CD4-positive, alpha-beta T cell (primary cell): ENCODE data around the gene KDM2A. TPM values are rescaled to one million over a fixed set of nuclear protein-coding genes. Genes with fewer than 3 reads are reported as not detected.

ENCODE experiments used
- ATAC-seq: fragments of 200-7000 bp; cut with Tn5 transposase; one replicate; pipeline ENCODE4 v1.10.0; 2022; ENCODE audit warnings: mild to moderate bottlenecking; ENCODE audit not compliant: poor library complexity
- CTCF ChIA-PET: fragments of 350-600 bp; sonication (Branson Sonifier 250); formaldehyde crosslinking; loops from one replicate; lab custom pipeline; 2021; ENCODE audit warnings: antibody characterized with exemption, inconsistent platforms; lab: Charles Lee
- POLR2A ChIA-PET: fragments of 350-600 bp; sonication (Branson Sonifier 250); formaldehyde crosslinking; loops from one replicate; lab custom pipeline; 2021; ENCODE audit warnings: antibody characterized with exemption, inconsistent platforms; lab: Charles Lee
- DNase-seq, 14 experiments: peaks; one replicate each; pipeline ENCODE4 v3.0.0-alpha.2; 2013 to 2020; ENCODE audit warnings: mixed read lengths in 2 of 14
- H3K27ac ChIP-seq, 2 donors: one replicate each; pipeline versions ENCODE4 v1.5.1 to v1.7.0; 2013; ENCODE audit warnings: low read length in 2 of 2, low read depth in 1 of 2, mild to moderate bottlenecking in 1 of 2
- H3K27me3 ChIP-seq, 2 experiments: 1 replicate in 1 of 2; 2 replicates in 1 of 2; pipeline versions ENCODE4 v1.6.1 to v1.7.0; 2013; ENCODE audit warnings: low read length in 2 of 2, control low read depth in 1 of 2, mild to moderate bottlenecking in 1 of 2, moderate library complexity in 1 of 2; ENCODE audit not compliant: insufficient read depth in 2 of 2, control insufficient read depth in 1 of 2
- H3K36me3 ChIP-seq: one replicate; pipeline ENCODE4 v1.6.1; 2013; ENCODE audit warnings: low read length, control low read depth; ENCODE audit not compliant: insufficient read depth
- H3K4me1 ChIP-seq: one replicate; pipeline ENCODE4 v1.6.1; 2013; ENCODE audit warnings: low read length, control low read depth; ENCODE audit not compliant: insufficient read depth
- H3K4me3 ChIP-seq: one replicate; pipeline ENCODE4 v1.5.1; 2013; ENCODE audit warnings: mild to moderate bottlenecking, low read length, moderate library complexity
- H3K9me3 ChIP-seq, 2 experiments: 1 replicate in 1 of 2; 2 replicates in 1 of 2; pipeline versions ENCODE4 v1.6.1 to v1.7.0; 2013; ENCODE audit warnings: low read length in 2 of 2, mild to moderate bottlenecking in 2 of 2, control low read depth in 1 of 2, moderate library complexity in 1 of 2; ENCODE audit not compliant: control insufficient read depth in 1 of 2, insufficient read depth in 1 of 2
- H3K27ac Mint-ChIP-seq: one replicate; pipeline ENCODE4 v1.8.0; 2020; ENCODE audit warnings: mixed read lengths
- H3K27me3 Mint-ChIP-seq: one replicate; pipeline ENCODE4 v1.8.0; 2021; ENCODE audit warnings: mixed read lengths
- H3K36me3 Mint-ChIP-seq: one replicate; pipeline ENCODE4 v1.8.0; 2021; ENCODE audit warnings: low read depth, mixed read lengths
- H3K4me1 Mint-ChIP-seq: one replicate; pipeline ENCODE4 v1.8.0; 2021; ENCODE audit warnings: low read depth, mixed read lengths
- H3K4me3 Mint-ChIP-seq: one replicate; pipeline ENCODE4 v1.8.0; 2020; ENCODE audit warnings: mild to moderate bottlenecking, mixed read lengths
- H3K9me3 Mint-ChIP-seq: one replicate; pipeline ENCODE4 v1.8.0; 2020; ENCODE audit warnings: mixed read lengths
- intact Hi-C, 2 experiments: fragments of 100-400 bp; cut with DNase I in 1 of 2; cut with micrococcal nuclease in 1 of 2; formaldehyde crosslinking; loops; one replicate each; pipeline versions ENCODE4 v1.15.1 to v1.9.0; 2023 to 2025; cut with DNase I, micrococcal nuclease
- total RNA-seq, 174 experiments: library from RNA in 2 of 174; stranded (reverse) in 2 of 174; gene quantifications; one replicate each; pipeline ENCODE4 v1.2.3 and lab custom pipeline; 2021 to 2026
- TF ChIP-seq, protein P1 (sequence below): fragments of 200-600 bp; IDR thresholded peaks from one replicate; pipeline ENCODE4 v1.8.0; 2022; ENCODE audit warnings: antibody characterized with exemption, mild to moderate bottlenecking

The KDM2A gene
- total RNA-seq, 2 experiments from 2014 or later = 410 to 412 TPM

DNA sequence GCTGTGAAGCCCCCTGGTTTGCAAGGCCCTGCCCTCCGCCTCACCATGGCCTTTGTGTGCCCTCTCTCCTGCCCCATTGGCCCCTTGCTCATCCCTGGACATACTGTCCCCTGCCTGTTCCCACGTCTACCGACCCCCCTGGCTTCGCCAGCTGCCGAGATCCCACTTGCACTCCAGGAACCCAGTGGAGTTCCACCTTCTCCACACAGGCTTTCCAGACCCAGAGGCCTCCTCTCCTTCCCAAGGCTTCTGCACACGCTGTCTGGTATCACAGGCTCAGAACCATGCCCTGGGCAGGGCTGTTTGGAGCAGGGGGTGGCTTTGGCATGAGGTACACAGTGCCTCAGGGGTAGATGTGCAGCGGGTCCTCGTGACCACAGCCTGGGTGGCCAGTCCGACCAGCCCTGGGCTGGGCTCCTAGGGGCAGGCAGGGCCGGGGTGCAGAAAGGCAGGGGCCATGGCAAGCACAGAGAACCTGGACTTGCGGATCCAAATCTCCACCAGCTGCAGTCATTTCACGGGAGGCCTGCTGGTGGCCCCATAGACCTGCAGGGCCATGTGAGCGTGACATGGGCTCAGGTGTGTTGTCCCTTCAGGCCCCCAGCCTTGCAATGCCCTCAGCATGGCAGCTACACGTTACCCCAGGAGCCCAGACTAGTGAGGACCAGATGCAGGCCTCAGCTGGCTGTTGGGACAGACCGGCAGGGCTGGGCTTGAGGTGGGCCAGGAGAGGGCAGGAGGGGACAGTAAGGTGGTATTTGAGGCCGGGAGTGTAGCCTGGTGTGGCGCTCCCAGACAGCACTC, 156.7 kb downstream of the KDM2A start:
- Histone ChIP-seq H3K36me3 (peaks cover 78% of the 10 kb centered on the region), H3K9me3 (no peaks in the 10 kb centered on the region), H3K4me1 (peaks cover 100% of the 10 kb centered on the region), H3K4me3 (no peak overlapping the region), H3K27me3 (no peaks in the 10 kb centered on the region), H3K27ac (peak overlapping the region; percentile 52 to 97)
- TF ChIP-seq, protein P1, sequence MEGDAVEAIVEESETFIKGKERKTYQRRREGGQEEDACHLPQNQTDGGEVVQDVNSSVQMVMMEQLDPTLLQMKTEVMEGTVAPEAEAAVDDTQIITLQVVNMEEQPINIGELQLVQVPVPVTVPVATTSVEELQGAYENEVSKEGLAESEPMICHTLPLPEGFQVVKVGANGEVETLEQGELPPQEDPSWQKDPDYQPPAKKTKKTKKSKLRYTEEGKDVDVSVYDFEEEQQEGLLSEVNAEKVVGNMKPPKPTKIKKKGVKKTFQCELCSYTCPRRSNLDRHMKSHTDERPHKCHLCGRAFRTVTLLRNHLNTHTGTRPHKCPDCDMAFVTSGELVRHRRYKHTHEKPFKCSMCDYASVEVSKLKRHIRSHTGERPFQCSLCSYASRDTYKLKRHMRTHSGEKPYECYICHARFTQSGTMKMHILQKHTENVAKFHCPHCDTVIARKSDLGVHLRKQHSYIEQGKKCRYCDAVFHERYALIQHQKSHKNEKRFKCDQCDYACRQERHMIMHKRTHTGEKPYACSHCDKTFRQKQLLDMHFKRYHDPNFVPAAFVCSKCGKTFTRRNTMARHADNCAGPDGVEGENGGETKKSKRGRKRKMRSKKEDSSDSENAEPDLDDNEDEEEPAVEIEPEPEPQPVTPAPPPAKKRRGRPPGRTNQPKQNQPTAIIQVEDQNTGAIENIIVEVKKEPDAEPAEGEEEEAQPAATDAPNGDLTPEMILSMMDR = no peak
- H3K9me3 Mint-ChIP-seq = no peaks in the 10 kb centered on the region
- peak overlapping the region; percentile 82 for H3K4me3 Mint-ChIP-seq
- ATAC-seq (peak; percentile 14), DNase-seq (peak in 4 of 14 experiments; percentile 26 to 73 (median 52))
- CTCF ChIA-PET = interaction anchor here (1.0 to 4.1 kb wide), 3 partner anchors 12 to 42 kb away, joined by 3 to 26 read pairs (median 11); partner anchors contain the start of gene ANKRD13D
- H3K4me1 Mint-ChIP-seq = peaks cover 78% of the 10 kb centered on the region
- POLR2A ChIA-PET = interaction anchor here (0.9 to 5.3 kb wide), 4 partner anchors 8 to 35 kb away, joined by 3 to 191 read pairs (median 4); partner anchors contain the start of genes ANKRD13D and SSH3
- H3K27ac Mint-ChIP-seq = peak overlapping the region; percentile 90
- intact Hi-C loops = no loop called here
- H3K36me3 Mint-ChIP-seq = peaks cover 71% of the 10 kb centered on the region
- H3K27me3 Mint-ChIP-seq = no peaks in the 10 kb centered on the region

DNA sequence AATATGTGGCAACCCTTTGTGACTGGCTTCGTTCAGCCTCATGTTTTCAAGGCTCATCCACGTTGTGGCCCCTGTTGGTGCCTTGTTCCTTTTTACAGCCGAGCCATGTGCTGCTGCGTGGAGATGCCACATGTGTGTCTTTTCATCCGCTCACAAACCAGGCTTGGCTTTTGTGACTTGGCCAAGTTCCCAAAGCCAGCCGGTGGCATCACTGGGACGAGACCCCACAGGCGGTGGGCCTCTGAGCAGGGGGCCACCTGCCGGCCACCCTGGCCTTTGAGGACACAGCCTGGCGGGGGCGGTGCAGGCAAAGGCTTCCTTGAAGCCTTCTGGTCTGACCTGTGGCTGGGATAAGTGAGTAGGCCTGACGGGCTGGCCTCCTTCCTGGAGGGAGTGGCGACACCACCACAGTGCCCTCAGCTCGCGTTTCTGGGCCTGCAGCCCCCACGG, 157.7 kb downstream of the KDM2A start:
- TF ChIP-seq, protein P1 = no peak
- Mint-ChIP-seq H3K27ac (peak overlapping the region; percentile 90), H3K4me1 (peaks cover 68% of the 10 kb centered on the region), H3K36me3 (peaks cover 70% of the 10 kb centered on the region), H3K4me3 (peak overlapping the region; percentile 83), H3K27me3 (no peaks in the 10 kb centered on the region), H3K9me3 (no peaks in the 10 kb centered on the region)
- peaks cover 87% of the 10 kb centered on the region for H3K36me3 ChIP-seq
- CTCF ChIA-PET = interaction anchor here (1.2 to 4.1 kb wide), 5 partner anchors 9 to 74 kb away, joined by 6 to 26 read pairs (median 11); partner anchors contain the start of gene ANKRD13D
- peaks cover 100% of the 10 kb centered on the region for H3K4me1 ChIP-seq
- intact Hi-C loops = loop anchor here (1.0 kb wide), 4 partner anchors 9 to 40 kb away; no protein-coding TSS in a partner anchor
- no peaks in the 10 kb centered on the region for H3K9me3 ChIP-seq
- no peaks in the 10 kb centered on the region for H3K27me3 ChIP-seq
- POLR2A ChIA-PET = interaction anchor here (0.6 to 5.3 kb wide), 17 partner anchors 9 to 638 kb away, joined by 3 to 191 read pairs (median 5); partner anchors contain the start of genes ANKRD13D, GRK2, KDM2A and PTPRCAP
- DNase-seq = peak in 6 of 14 experiments; percentile 6 to 68 (median 52)
- H3K27ac ChIP-seq = peak overlapping the region; percentile 52 to 97
- H3K4me3 ChIP-seq = peak overlapping the region; percentile 43
- no peak for ATAC-seq

DNA sequence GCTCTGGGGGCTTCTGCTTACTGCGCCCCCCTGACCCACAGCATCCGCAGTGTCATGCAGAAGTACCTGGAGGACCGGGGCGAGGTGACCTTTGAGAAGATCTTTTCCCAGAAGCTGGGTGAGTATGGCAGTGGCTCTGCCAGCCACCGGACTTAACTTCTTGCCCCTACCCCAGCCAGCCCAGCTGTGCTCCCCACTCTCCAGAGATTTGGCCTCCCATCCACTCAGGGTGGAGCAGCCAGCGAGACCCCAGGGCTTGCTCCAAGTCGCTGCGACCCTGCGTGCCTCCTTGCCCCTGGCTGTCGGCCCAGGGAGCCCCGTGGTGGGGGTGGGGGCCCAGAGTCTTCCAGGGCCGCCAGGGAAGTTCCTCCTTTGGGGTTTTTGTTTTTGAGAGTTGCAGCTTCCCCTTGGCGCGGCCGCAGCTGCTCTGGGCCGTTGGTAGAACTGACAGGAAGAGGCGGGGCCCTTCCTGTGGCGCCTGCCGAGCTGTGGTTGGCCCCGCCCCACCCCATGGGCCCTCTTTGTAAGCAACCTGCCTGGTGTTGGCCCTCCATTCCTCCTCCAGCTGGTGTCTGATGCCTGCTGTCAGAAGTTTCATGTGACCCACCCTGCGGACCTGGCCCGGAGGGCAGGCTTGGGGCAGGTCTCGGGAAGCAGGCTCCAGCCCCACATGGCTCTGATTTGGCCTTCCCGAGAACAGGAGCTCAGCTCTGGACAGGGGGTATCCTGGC, 158.3 kb downstream of the KDM2A start:
- peak; percentile 93 for ATAC-seq
- ChIA-PET CTCF (interaction anchor here (0.6 to 4.1 kb wide), 5 partner anchors 10 to 113 kb away, joined by 4 to 26 read pairs (median 7); partner anchors contain the start of gene ANKRD13D), POLR2A (interaction anchor here (0.6 to 5.3 kb wide), 23 partner anchors 10 to 1778 kb away, joined by 3 to 191 read pairs (median 5); partner anchors contain the start of genes ANKRD13D, GRK2, KDM2A and MALAT1)

More for the DNA sequence above, 158.3 kb downstream of the KDM2A start:
- H3K27me3 Mint-ChIP-seq = no peaks in the 10 kb centered on the region
- H3K4me3 Mint-ChIP-seq = peak overlapping the region; percentile 91
- no peaks in the 10 kb centered on the region for H3K9me3 Mint-ChIP-seq
- peaks cover 70% of the 10 kb centered on the region for H3K36me3 Mint-ChIP-seq
- H3K27ac Mint-ChIP-seq = peak overlapping the region; percentile 90
- no peaks in the 10 kb centered on the region for H3K9me3 ChIP-seq
- DNase-seq = peak; percentile 81 to 98 (median 93)
- H3K4me3 ChIP-seq = peak overlapping the region; percentile 43
- H3K4me1 Mint-ChIP-seq = peaks cover 64% of the 10 kb centered on the region
- TF ChIP-seq, protein P1 = no peak
- peaks cover 100% of the 10 kb centered on the region for H3K4me1 ChIP-seq
- intact Hi-C loops = loop anchor here (1.0 kb wide), 4 partner anchors 9 to 40 kb away; no protein-coding TSS in a partner anchor
- peaks cover 87% of the 10 kb centered on the region for H3K36me3 ChIP-seq
- H3K27ac ChIP-seq = peak overlapping the region; percentile 76 to 97
- no peaks in the 10 kb centered on the region for H3K27me3 ChIP-seq
